PC-9 (cell line): Measurements from ENCODE around the gene CSRP2. TPM values are rescaled to one million over a fixed set of nuclear protein-coding genes. Genes with fewer than 3 reads are reported as not detected.

Experiments used
- BruUV-seq: library from RNA; stranded (reverse); fragments of 400-500 nt; replicated peaks from 2 replicates; lab custom pipeline; 2021; lab: Mats Ljungman, UMichigan
- CTCF ChIA-PET: fragments of 300-600 bp; sonication (Branson Sonifier 250); formaldehyde crosslinking; loops from one replicate; lab custom pipeline; 2022; ENCODE audit warnings: antibody characterized with exemption; lab: Charles Lee
- POLR2A ChIA-PET: fragments of 300-600 bp; sonication (Branson Sonifier 250); formaldehyde crosslinking; loops from one replicate; lab custom pipeline; 2022; ENCODE audit warnings: antibody characterized with exemption; ENCODE audit not compliant: unreplicated experiment; lab: Charles Lee
- DNase-seq, 2 experiments: peaks; one replicate each; pipeline versions ENCODE4 v3.0.0 to v3.0.0-alpha.2; 2015 to 2022; ENCODE audit warnings: mixed read lengths in 1 of 2
- H2AFZ ChIP-seq: fragments of 200-600 bp; sonication (generic); 2 replicates; pipeline ENCODE4 v1.8.1; 2017; ENCODE audit warnings: antibody characterized with exemption
- H3F3A ChIP-seq: fragments of 200-600 bp; sonication (generic); 2 replicates; pipeline ENCODE4 v1.8.1; 2017; ENCODE audit warnings: antibody characterized with exemption, mild to moderate bottlenecking, low read depth; ENCODE audit not compliant: insufficient read depth
- H3K27ac ChIP-seq: fragments of 200-600 bp; sonication (generic); 2 replicates; pipeline ENCODE4 v1.6.1; 2016; ENCODE audit warnings: mixed run types
- H3K27me3 ChIP-seq: fragments of 200-600 bp; sonication (generic); 2 replicates; pipeline ENCODE4 v1.6.1; 2016; ENCODE audit warnings: low read depth, mixed run types; ENCODE audit not compliant: insufficient read depth
- H3K36me3 ChIP-seq: fragments of 200-600 bp; sonication (generic); 2 replicates; pipeline ENCODE4 v1.6.1; 2016; ENCODE audit warnings: low read depth, mixed run types
- H3K4me1 ChIP-seq: fragments of 200-600 bp; sonication (generic); replicated peaks from 2 replicates; pipeline ENCODE4 v1.6.1; 2016; ENCODE audit warnings: mixed run types; ENCODE audit not compliant: insufficient read depth
- H3K4me2 ChIP-seq: fragments of 200-600 bp; sonication (generic); 2 replicates; pipeline ENCODE4 v1.6.1; 2017; ENCODE audit warnings: mixed run types
- H3K4me3 ChIP-seq: fragments of 200-600 bp; sonication (generic); 2 replicates; pipeline ENCODE4 v1.6.1; 2016; ENCODE audit warnings: mixed run types
- H3K79me2 ChIP-seq: fragments of 200-600 bp; sonication (generic); 2 replicates; pipeline ENCODE4 v1.6.1; 2017; ENCODE audit warnings: low read depth, mixed run types
- H3K9me2 ChIP-seq: fragments of 200-600 bp; sonication (generic); 2 replicates; pipeline ENCODE4 v1.8.1; 2017; ENCODE audit warnings: mild to moderate bottlenecking; ENCODE audit not compliant: insufficient read depth
- H3K9me3 ChIP-seq: fragments of 200-600 bp; sonication (generic); 2 replicates; pipeline ENCODE4 v1.8.1; 2016; ENCODE audit warnings: low read depth; ENCODE audit not compliant: insufficient read depth
- H4K20me1 ChIP-seq: fragments of 200-600 bp; sonication (generic); 2 replicates; pipeline ENCODE4 v1.8.1; 2017; ENCODE audit not compliant: insufficient read depth
- CTCF ChIP-seq: fragments of 200-600 bp; sonication (generic); conservative IDR thresholded peaks from 2 replicates; pipeline ENCODE4 v1.6.1; 2017; ENCODE audit warnings: mixed run types, antibody characterized with exemption, mild to moderate bottlenecking, moderate library complexity
- EZH2 ChIP-seq: fragments of 200-600 bp; sonication (generic); IDR thresholded peaks from 2 replicates; pipeline ENCODE4 v1.8.0; 2017; ENCODE audit warnings: antibody characterized with exemption, low read depth
- intact Hi-C: fragments of 100-400 bp; cut with micrococcal nuclease; formaldehyde crosslinking; loops from one replicate; pipeline ENCODE4 v1.10.0; 2022; ENCODE audit not compliant: unreplicated experiment
- total RNA-seq: library from RNA; stranded (reverse); gene quantifications from 2 replicates; pipeline ENCODE4 v1.2.3, GENCODE V29; 2021

The CSRP2 gene
- total RNA-seq, 1 experiment from 2014 or later: 4.1 TPM

- Histone ChIP-seq H3K4me3 (no peak overlapping the region), H4K20me1 (no peaks in the 10 kb centered on the region), H3K79me2 (no peaks in the 10 kb centered on the region), H3K36me3 (no peaks in the 10 kb centered on the region; the same call in 1 of the 2 replicates), H3K27me3 (no peaks in the 10 kb centered on the region), H3F3A (no peaks in the 10 kb centered on the region), H3K4me1 (no peaks in the 10 kb centered on the region), H3K27ac (no peak overlapping the region), H3K9me2 (no peaks in the 10 kb centered on the region), H3K9me3 (no peaks in the 10 kb centered on the region), H2AFZ (no peak overlapping the region), H3K4me2 (no peak overlapping the region)
- BruUV-seq: no TSS peak
- intact Hi-C loops: no loop called here
- TF ChIP-seq CTCF (no peak), EZH2 (no peak)
- ChIA-PET CTCF (no interaction called here), POLR2A (interaction anchor here (0.6 kb wide), 1 partner anchor 232 kb away, joined by 4 read pairs; no protein-coding TSS in a partner anchor)
- no peak for DNase-seq
Measured at GRCh38 chr12:76855271-76855670, 23.5 kb downstream of the CSRP2 start.

- Histone ChIP-seq H2AFZ (no peak overlapping the region), H3K27ac (no peak overlapping the region), H3K9me3 (no peaks in the 10 kb centered on the region), H3K79me2 (no peaks in the 10 kb centered on the region), H3F3A (no peaks in the 10 kb centered on the region), H3K27me3 (no peaks in the 10 kb centered on the region), H3K4me2 (no peak overlapping the region), H4K20me1 (no peaks in the 10 kb centered on the region), H3K4me3 (no peak overlapping the region), H3K9me2 (no peaks in the 10 kb centered on the region), H3K4me1 (no peaks in the 10 kb centered on the region), H3K36me3 (no peaks in the 10 kb centered on the region; the same call in 1 of the 2 replicates)
- intact Hi-C loops: no loop called here
- ChIA-PET CTCF (no interaction called here), POLR2A (no interaction called here)
- no TSS peak for BruUV-seq
- TF ChIP-seq EZH2: no peak
- TF ChIP-seq CTCF: no peak
- no peak for DNase-seq
Measured at GRCh38 chr12:76852106-76852505, 26.7 kb downstream of the CSRP2 start.

- BruUV-seq: no TSS peak
- Histone ChIP-seq H3K36me3 (no peaks in the 10 kb centered on the region; the same call in 1 of the 2 replicates), H3K4me3 (no peak overlapping the region), H3K9me3 (no peaks in the 10 kb centered on the region), H3F3A (no peaks in the 10 kb centered on the region), H4K20me1 (no peaks in the 10 kb centered on the region), H3K9me2 (no peaks in the 10 kb centered on the region), H3K4me1 (no peaks in the 10 kb centered on the region), H2AFZ (no peak overlapping the region), H3K4me2 (no peak overlapping the region), H3K27ac (no peak overlapping the region), H3K27me3 (no peaks in the 10 kb centered on the region), H3K79me2 (no peaks in the 10 kb centered on the region)
- TF ChIP-seq EZH2 (no peak), CTCF (no peak)
- DNase-seq: no peak
- CTCF ChIA-PET: no interaction called here
- POLR2A ChIA-PET: no interaction called here
- intact Hi-C loops: no loop called here
Measured at GRCh38 chr12:76848132-76848531, 30.7 kb downstream of the CSRP2 start.
